ENCODE results near the gene NME1.
"Not testable (repeated sequence)": the region's sequence is repeated elsewhere in the genome, so short reads cannot be mapped to it uniquely, and the experiment has no call there.

The NME1 gene

DNA sequence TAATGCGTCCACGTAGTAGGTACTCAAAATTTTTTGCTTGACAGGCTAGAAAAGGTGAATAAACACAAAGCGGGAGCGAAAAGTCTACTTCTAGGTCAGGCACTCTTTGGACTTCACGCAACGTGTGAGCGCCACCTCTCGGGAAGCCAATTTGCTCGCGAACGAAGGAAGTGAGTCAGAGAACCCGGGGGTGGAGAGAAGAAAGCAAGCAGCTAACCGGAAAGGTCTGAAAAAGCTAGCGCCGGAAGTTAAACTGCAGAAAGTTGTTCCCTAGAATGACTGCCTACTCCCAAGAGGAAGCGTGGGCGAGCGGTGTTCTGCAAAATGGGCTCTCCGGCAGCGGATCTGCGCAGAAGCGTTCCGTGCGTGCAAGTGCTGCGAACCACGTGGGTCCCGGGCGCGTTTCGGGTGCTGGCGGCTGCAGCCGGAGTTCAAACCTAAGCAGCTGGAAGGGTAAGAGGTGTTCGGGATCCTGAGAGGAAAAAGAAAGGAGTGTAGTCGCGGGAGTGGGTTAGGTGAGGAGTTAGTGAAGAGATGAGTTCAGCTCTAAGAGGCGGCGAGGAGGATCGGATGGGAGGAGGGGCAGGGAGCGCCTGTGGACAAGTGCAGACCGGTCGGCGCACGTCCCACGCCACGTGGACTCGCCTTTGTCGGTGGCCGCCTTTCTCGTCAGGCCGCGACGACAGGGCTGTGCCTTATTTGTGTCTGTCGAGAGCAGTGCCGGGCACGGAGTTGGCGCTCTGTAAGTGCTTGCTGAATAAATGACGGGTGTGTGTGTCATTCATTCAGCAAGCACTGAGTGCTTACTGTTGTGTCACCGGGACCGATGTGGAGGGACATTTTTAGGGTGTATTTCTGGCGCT, at the start of gene NME1:
Gene NME1 (plus strand): TSS at position 350 of the 863 bp plus-strand sequence. CDS start 2,096 bp downstream, outside the sequence.
- TF ChIP-seq, protein P1, sequence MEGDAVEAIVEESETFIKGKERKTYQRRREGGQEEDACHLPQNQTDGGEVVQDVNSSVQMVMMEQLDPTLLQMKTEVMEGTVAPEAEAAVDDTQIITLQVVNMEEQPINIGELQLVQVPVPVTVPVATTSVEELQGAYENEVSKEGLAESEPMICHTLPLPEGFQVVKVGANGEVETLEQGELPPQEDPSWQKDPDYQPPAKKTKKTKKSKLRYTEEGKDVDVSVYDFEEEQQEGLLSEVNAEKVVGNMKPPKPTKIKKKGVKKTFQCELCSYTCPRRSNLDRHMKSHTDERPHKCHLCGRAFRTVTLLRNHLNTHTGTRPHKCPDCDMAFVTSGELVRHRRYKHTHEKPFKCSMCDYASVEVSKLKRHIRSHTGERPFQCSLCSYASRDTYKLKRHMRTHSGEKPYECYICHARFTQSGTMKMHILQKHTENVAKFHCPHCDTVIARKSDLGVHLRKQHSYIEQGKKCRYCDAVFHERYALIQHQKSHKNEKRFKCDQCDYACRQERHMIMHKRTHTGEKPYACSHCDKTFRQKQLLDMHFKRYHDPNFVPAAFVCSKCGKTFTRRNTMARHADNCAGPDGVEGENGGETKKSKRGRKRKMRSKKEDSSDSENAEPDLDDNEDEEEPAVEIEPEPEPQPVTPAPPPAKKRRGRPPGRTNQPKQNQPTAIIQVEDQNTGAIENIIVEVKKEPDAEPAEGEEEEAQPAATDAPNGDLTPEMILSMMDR (conservative IDR thresholded peaks at IDR 0.05; ENCODE audit: control insufficient read depth, insufficient read depth, low read depth, low read length), result peak; percentile 81
- DNase-seq (ENCODE audit: low read depth), result peak; percentile 100

DNA sequence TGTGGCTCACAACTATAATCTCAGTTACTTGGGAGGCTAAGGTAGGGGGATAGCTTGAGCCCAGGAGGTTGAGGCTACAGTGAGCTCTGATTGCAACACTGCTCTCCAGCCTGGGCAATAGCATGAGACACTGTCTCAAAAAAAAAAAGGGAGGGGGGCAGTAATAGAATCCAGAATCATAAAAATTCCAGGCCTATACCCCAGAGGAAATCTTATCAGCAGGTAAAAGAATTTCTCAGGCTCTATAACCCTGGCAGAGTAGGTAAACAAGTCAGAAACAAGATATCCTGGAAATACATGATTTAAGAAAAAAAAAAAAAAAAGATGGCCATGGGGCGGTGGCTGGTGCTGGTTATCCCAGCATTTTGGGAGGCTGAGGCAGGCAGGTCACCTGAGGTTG, 45.6 kb upstream of the NME1 start:
- H3K4me3 ChIP-seq (ENCODE audit: control insufficient read depth, low read depth, low read length), result no peak overlapping the region
- TF ChIP-seq, protein P1 (conservative IDR thresholded peaks at IDR 0.05; ENCODE audit: control insufficient read depth, insufficient read depth, low read depth, low read length), result no peak
- no peak for DNase-seq (ENCODE audit: low read depth)

More for the DNA sequence above, at the start of gene NME1:
- peak within 1 kb of the TSS; percentile 96 for H3K4me3 ChIP-seq (ENCODE audit: control insufficient read depth, low read depth, low read length)

DNA sequence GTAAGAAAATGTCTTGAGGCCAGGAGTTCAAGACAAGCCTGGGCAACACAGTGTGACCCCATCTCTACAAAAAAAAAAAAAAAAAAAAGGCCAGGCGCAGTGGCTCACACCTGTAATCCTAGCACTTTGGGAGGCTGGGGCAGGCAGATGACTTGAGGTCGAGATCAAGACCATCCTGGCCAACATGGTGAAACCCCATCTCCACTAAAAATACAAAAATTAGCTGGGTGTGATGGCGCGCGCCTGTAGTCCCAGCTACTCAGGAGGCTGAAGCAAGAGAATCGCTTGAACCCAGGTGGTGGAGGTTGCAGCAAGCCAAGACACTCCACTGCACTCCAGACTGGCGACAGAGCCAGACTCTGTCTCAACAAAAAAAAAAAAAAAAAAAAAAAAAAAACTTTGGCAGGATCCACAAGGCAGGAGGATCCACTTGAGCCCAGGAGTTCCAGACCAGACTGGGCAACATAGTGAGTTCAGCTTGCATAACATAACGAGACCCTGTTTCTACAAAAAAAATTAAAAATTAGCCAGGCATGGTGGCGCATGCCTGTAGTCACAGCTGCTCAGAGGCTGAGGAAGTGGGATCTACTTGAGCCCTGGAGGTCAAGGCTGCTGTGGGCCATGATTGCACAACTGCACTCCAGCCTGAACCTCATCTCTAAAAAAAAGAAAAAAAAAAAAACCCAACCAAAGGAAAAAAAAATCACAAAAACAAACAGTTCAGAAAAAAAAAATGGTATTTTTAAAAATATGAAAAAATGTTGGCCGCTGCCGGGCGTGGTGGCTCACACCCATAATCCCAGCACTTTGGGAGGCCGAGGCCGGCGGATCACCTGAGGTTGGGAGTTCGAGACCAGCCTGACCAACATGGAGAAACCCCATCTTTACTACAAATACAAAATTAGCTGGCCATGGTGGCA, 40.8 kb upstream of the NME1 start:
- DNase-seq (ENCODE audit: low read depth), result peak; percentile 78

DNA sequence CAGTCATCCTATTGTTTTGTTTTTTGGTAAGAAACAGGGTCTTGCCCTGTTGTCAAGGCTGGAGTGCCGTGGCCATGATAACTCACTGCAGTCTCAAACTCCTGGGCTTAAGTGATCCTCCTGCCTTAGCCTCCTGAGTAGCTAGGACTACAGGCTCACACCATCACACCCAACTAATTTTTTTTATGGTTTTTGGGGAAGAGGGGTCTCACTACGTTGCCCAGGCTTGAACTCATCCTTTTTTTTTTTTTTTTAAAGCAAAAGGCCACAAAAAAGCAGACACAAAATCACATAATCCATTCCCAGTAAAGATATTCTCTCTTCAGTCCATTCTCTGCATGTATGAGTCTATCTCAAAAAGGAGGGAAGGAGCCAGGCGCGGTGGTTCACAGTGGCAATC, 38.2 kb upstream of the NME1 start:
- no peak for DNase-seq (ENCODE audit: low read depth)
- TF ChIP-seq, protein P1 (conservative IDR thresholded peaks at IDR 0.05; ENCODE audit: control insufficient read depth, insufficient read depth, low read depth, low read length), result no peak

More for the DNA sequence above, 40.8 kb upstream of the NME1 start:
- H3K4me3 ChIP-seq (ENCODE audit: control insufficient read depth, low read depth, low read length), result not testable (repeated sequence)

DNA sequence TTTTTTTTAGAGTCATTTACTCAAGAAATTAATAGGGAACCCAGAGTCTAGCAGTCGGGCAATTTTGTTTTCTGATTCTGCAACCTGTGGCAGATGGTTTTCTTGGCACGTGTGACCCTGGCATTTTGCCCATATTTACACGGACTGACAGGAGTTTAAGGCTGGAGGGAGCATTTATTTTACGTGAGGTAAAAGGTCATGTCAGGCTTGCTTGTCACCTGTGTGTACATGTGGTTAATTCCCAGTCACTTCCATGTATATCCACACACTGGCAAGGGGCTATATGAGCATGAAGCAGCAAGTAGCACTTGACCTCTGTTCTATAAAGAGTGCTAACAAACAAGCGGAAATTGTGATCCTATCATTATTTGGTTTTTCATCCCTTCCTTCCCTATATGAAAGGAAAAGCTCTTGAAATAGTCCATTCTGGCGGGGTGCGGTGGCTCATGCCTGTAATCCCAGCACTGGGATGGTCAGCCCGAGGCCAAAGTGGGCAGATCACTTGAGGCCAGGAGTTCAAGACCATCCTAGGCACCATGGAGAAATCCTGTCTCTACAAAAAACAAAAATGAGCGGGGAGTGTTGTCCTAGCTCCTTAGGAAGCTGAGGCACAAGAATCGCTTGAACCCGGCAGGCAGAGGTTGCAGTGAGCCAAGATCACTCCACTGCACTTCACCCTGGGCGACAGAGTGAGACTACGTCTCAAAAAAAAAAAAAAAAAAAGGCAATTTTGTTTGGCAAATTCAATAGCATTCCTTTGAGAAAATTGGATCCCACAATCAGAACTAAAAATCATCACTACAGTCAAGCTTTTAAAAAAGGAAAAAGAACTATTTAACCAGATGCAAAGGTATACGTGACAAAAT, 34.8 kb upstream of the NME1 start:
- DNase-seq (ENCODE audit: low read depth), result peak; percentile 25
- H3K4me3 ChIP-seq (ENCODE audit: control insufficient read depth, low read depth, low read length), result peak overlapping the region; percentile 90
- TF ChIP-seq, protein P1 (conservative IDR thresholded peaks at IDR 0.05; ENCODE audit: control insufficient read depth, insufficient read depth, low read depth, low read length), result no peak

More for the DNA sequence above, 38.2 kb upstream of the NME1 start:
- H3K4me3 ChIP-seq (ENCODE audit: control insufficient read depth, low read depth, low read length), result no peak overlapping the region

DNA sequence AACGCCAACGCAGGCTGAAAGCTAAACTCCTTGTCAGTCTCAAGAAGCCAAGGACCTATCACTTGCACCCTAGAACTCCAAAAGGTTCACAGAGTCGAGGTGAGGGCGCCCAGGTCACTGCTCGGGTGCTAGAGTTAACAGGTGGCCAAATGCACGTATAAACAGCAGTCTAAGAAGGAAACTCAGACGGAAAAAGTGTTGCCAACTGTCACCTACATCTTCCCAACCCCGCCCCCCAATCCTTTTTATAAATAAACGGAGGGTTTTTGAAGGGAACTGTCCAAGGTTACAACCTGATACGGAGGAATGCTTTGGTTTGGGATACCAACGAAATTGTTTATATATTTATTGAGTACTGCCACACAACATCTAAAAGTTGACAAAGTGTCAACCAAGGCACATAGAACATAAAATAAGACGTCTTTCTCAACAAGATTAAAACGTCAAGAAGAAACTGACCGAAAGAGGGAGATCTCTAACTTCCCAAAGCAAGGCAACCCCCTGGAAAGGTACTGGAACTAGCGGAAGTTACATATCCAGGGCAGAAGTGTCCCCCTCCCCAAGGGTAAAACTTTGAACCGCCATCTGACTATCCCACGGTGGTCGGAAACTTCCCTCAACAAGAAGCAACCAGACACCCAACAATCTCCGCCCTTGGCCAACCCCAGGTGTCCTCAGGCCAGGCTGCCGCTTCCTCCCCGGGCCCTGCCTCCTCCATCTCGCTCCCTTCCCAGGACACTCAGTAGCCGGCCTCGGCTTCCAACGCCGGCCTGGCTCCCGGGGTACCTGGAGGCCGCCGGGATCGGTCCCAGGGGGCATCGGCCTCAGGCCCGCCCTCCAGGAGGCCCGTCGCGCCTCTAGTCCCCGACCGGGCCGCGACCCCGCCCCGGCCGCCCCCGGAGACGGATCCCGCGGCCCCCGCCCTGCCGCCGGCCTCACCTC, 33.7 kb upstream of the NME1 start:
- peak; percentile 54 for DNase-seq (ENCODE audit: low read depth)
- TF ChIP-seq, protein P1 (conservative IDR thresholded peaks at IDR 0.05; ENCODE audit: control insufficient read depth, insufficient read depth, low read depth, low read length), result peak; percentile 26
- H3K4me3 ChIP-seq (ENCODE audit: control insufficient read depth, low read depth, low read length), result peak overlapping the region; percentile 90

Data from fibroblast of mammary gland (primary cell).